ENCODE results near the gene NR4A3. TPM values are rescaled to one million over a fixed set of nuclear protein-coding genes. Genes with fewer than 3 reads are reported as not detected.

The NR4A3 gene
- total and polyA plus RNA-seq, 2 donors (not counting 1 experiment from before 2014, with no cell fraction given), result 8.2 to 9.1 TPM

- peak; percentile 71 to 77 for DNase-seq (ENCODE audit: low read depth in 2 of 2)
- Histone ChIP-seq H2AFZ (ENCODE audit: low read length) (peak within 1 kb of the TSS; percentile 88), H3K9ac (ENCODE audit: insufficient read depth, low read length) (peak within 1 kb of the TSS; percentile 98), H4K20me1 (ENCODE audit: control insufficient read depth, extremely low read depth, insufficient read depth, low read length) (no peaks in the 10 kb centered on the region), H3K4me3 (replicated peaks in 1 of 4; ENCODE audit: control extremely low read depth in 1 of 4, insufficient read depth in 1 of 4, low read depth in 3 of 4, low read length in 4 of 4) (peak within 1 kb of the TSS; percentile 77 to 88 (median 83)), H3K27ac (ENCODE audit: insufficient read depth, low read length) (peak within 1 kb of the TSS; percentile 91), H3K27me3 (ENCODE audit: control insufficient read depth, insufficient read depth, low read length) (no peaks in the 10 kb centered on the region), H3K4me1 (ENCODE audit: control insufficient read depth, extremely low read depth, insufficient read depth, low read length) (no peaks in the 10 kb centered on the region), H3K4me2 (ENCODE audit: extremely low read depth, insufficient read depth, low read length) (peak within 1 kb of the TSS; percentile 91), H3K9me3 (ENCODE audit: control insufficient read depth, insufficient read depth, low read depth, low read length) (no peaks in the 10 kb centered on the region), H3K79me2 (ENCODE audit: control insufficient read depth, insufficient read depth, low read length) (peaks cover 9% of the 10 kb centered on the region), H3K36me3 (ENCODE audit: control insufficient read depth, insufficient read depth, low read length) (no peaks in the 10 kb centered on the region)
- no peak for TF ChIP-seq EZH2 (IDR thresholded peaks at IDR 0.05; ENCODE audit: low read length, missing control alignments)
- TF ChIP-seq CTCF (conservative IDR thresholded peaks at IDR 0.05 in 1 of 2, IDR thresholded peaks at IDR 0.05 in 1 of 2; ENCODE audit: low read depth in 1 of 2, low read length in 2 of 2), result no peak
These were observed 84.9 kb downstream of the NR4A3 start, which contains the start of gene STX17 for GRCh38 chr9:99906403-99907207. TSS of gene STX17 (plus strand) at chr9:99906654. CDS start at chr9:99915240, 8,586 bp downstream.

- Histone ChIP-seq H3K9me3 (ENCODE audit: control insufficient read depth, insufficient read depth, low read depth, low read length) (no peaks in the 10 kb centered on the region), H3K4me3 (replicated peaks in 1 of 4; ENCODE audit: control extremely low read depth in 1 of 4, insufficient read depth in 1 of 4, low read depth in 3 of 4, low read length in 4 of 4) (peak overlapping the region; percentile 77 to 88 (median 83)), H3K9ac (ENCODE audit: insufficient read depth, low read length) (peak overlapping the region; percentile 98), H2AFZ (ENCODE audit: low read length) (peak overlapping the region; percentile 39), H3K27ac (ENCODE audit: insufficient read depth, low read length) (peak overlapping the region; percentile 91), H3K36me3 (ENCODE audit: control insufficient read depth, insufficient read depth, low read length) (no peaks in the 10 kb centered on the region), H3K79me2 (ENCODE audit: control insufficient read depth, insufficient read depth, low read length) (peaks cover 9% of the 10 kb centered on the region), H3K4me2 (ENCODE audit: extremely low read depth, insufficient read depth, low read length) (peak overlapping the region; percentile 91), H3K27me3 (ENCODE audit: control insufficient read depth, insufficient read depth, low read length) (no peaks in the 10 kb centered on the region), H4K20me1 (ENCODE audit: control insufficient read depth, extremely low read depth, insufficient read depth, low read length) (no peaks in the 10 kb centered on the region), H3K4me1 (ENCODE audit: control insufficient read depth, extremely low read depth, insufficient read depth, low read length) (no peaks in the 10 kb centered on the region)
- TF ChIP-seq EZH2 (IDR thresholded peaks at IDR 0.05; ENCODE audit: low read length, missing control alignments) (no peak), CTCF (conservative IDR thresholded peaks at IDR 0.05 in 1 of 2, IDR thresholded peaks at IDR 0.05 in 1 of 2; ENCODE audit: low read depth in 1 of 2, low read length in 2 of 2) (no peak)
- peak in 1 of 2 donors; percentile 4 for DNase-seq (ENCODE audit: low read depth in 2 of 2)
These were observed 85.5 kb downstream of the NR4A3 start for GRCh38 chr9:99907208-99907532.

- TF ChIP-seq CTCF (conservative IDR thresholded peaks at IDR 0.05 in 1 of 2, IDR thresholded peaks at IDR 0.05 in 1 of 2; ENCODE audit: low read depth in 1 of 2, low read length in 2 of 2) (no peak), EZH2 (IDR thresholded peaks at IDR 0.05; ENCODE audit: low read length, missing control alignments) (no peak)
- peaks cover 3% of the 10 kb centered on the region for H3K36me3 ChIP-seq (ENCODE audit: control insufficient read depth, insufficient read depth, low read length)
- H4K20me1 ChIP-seq (ENCODE audit: control insufficient read depth, extremely low read depth, insufficient read depth, low read length), result no peaks in the 10 kb centered on the region
These were observed 89.9 kb downstream of the NR4A3 start for GRCh38 chr9:99911600-99911999.

More at GRCh38 chr9:99911600-99911999, 89.9 kb downstream of the NR4A3 start:
- Histone ChIP-seq H3K27ac (ENCODE audit: insufficient read depth, low read length) (no peak overlapping the region), H3K9ac (ENCODE audit: insufficient read depth, low read length) (no peak overlapping the region), H3K27me3 (ENCODE audit: control insufficient read depth, insufficient read depth, low read length) (no peaks in the 10 kb centered on the region), H3K4me3 (replicated peaks in 1 of 4; ENCODE audit: control extremely low read depth in 1 of 4, insufficient read depth in 1 of 4, low read depth in 3 of 4, low read length in 4 of 4) (no peak overlapping the region), H3K4me1 (ENCODE audit: control insufficient read depth, extremely low read depth, insufficient read depth, low read length) (no peaks in the 10 kb centered on the region), H3K9me3 (ENCODE audit: control insufficient read depth, insufficient read depth, low read depth, low read length) (no peaks in the 10 kb centered on the region), H3K79me2 (ENCODE audit: control insufficient read depth, insufficient read depth, low read length) (peaks cover 9% of the 10 kb centered on the region), H3K4me2 (ENCODE audit: extremely low read depth, insufficient read depth, low read length) (no peak overlapping the region), H2AFZ (ENCODE audit: low read length) (no peak overlapping the region)
- DNase-seq (ENCODE audit: low read depth in 2 of 2), result no peak

Other genes starting within 250 kb of the NR4A3 start
- gene STX17, start 84.8 kb downstream of the NR4A3 start, total RNA-seq, result 24.9 and 27.9 TPM in 2 replicates
- gene STX17, start 84.8 kb downstream of the NR4A3 start, polyA plus RNA-seq, result 13.1 and 18.8 TPM in 2 replicates

Data from fibroblast of lung (primary cell).